HG03575 (cell line): ENCODE data around the gene GZMB.
A peak's percentile ranks its signal among the peaks of the same experiment; 100 is the strongest.
"Not testable (repeated sequence)": the region's sequence is repeated elsewhere in the genome, so short reads cannot be mapped to it uniquely, and the experiment has no call there.

Experiments used
- ATAC-seq: cut with Tn5 transposase; IDR thresholded peaks from one replicate; pipeline ENCODE4 v1.9.1; 2021; ENCODE audit not compliant: unreplicated experiment, insufficient number of reproducible peaks, low FRiP score; ENCODE audit errors: extremely low read depth

Gene GZMB

GRCh38 chr14:24632761-24633160 lies 1.2 kb downstream of the GZMB start:
- ATAC-seq: no peak

GRCh38 chr14:24632336-24632735 lies 1.7 kb downstream of the GZMB start:
- ATAC-seq: no peak

GRCh38 chr14:24631749-24632335 lies 2.1 kb downstream of the GZMB start:
- ATAC-seq: no peak

GRCh38 chr14:24630872-24631477 lies 3.0 kb downstream of the GZMB start:
- ATAC-seq: no peak

GRCh38 chr14:24630087-24630871 lies 3.7 kb downstream of the GZMB start:
- ATAC-seq: no peak

GRCh38 chr14:24629521-24629920 lies 4.5 kb downstream of the GZMB start:
- no peak for ATAC-seq

- ATAC-seq: no peak
Observed at GRCh38 chr14:24613747-24614146, 20.2 kb downstream of the GZMB start.

GRCh38 chr14:24613241-24613640 lies 20.7 kb downstream of the GZMB start:
- no peak for ATAC-seq

GRCh38 chr14:24612196-24612595 lies 21.8 kb downstream of the GZMB start:
- no peak for ATAC-seq

GRCh38 chr14:24609655-24610344 lies 24.2 kb downstream of the GZMB start, which contains the start of gene GZMH:
Gene GZMH (minus strand): TSS chr14:24609685. CDS start chr14:24609613, 72 bp downstream.
- ATAC-seq: no peak

GRCh38 chr14:24607635-24608514 lies 26.1 kb downstream of the GZMB start:
- no peak for ATAC-seq

- no peak for ATAC-seq
Observed at GRCh38 chr14:24607081-24607480, 26.9 kb downstream of the GZMB start.

- ATAC-seq: no peak
Observed at GRCh38 chr14:24606297-24606696, 27.7 kb downstream of the GZMB start.

GRCh38 chr14:24605435-24606190 lies 28.4 kb downstream of the GZMB start:
- peak; percentile 79 for ATAC-seq

- ATAC-seq: no peak
Observed at GRCh38 chr14:24597403-24597802, 36.6 kb downstream of the GZMB start.

GRCh38 chr14:24595073-24595808 lies 38.7 kb downstream of the GZMB start:
- no peak for ATAC-seq

- ATAC-seq: not testable (repeated sequence)
Observed at GRCh38 chr14:24591004-24591403, 43.0 kb downstream of the GZMB start.
